Measurements from ENCODE around the gene KREMEN2.

Gene KREMEN2

DNA sequence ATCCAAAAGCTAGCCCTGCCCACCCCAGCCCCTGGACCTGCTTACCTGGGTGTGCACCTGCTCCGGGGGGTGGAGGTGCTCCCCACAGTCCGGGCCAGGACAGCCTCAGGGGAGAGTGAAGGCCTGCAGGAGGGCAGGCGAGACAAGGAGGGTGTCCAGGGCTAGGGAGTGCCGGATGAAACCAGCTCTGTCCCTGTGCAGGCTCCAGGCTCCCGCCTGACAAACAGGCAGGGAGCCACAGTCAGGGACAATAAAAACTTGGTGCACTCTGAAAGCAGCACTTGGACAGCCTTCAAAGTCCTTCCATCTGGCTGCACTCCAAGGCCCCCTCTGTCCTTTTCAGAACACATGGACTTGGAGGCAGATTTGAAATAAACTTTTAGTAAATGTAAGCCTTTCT is 9.0 kb downstream of the KREMEN2 start:
- TF ChIP-seq, protein P1, sequence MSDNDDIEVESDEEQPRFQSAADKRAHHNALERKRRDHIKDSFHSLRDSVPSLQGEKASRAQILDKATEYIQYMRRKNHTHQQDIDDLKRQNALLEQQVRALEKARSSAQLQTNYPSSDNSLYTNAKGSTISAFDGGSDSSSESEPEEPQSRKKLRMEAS (IDR thresholded peaks at IDR 0.05; ENCODE audit: low read depth, low read length) = no peak
- TF ChIP-seq POLR2A (IDR thresholded peaks at IDR 0.05; ENCODE audit: extremely low read depth, insufficient read length) (no peak), MYC (IDR thresholded peaks at IDR 0.05; ENCODE audit: low read depth, low read length) (no peak)
- TF ChIP-seq, protein P2, sequence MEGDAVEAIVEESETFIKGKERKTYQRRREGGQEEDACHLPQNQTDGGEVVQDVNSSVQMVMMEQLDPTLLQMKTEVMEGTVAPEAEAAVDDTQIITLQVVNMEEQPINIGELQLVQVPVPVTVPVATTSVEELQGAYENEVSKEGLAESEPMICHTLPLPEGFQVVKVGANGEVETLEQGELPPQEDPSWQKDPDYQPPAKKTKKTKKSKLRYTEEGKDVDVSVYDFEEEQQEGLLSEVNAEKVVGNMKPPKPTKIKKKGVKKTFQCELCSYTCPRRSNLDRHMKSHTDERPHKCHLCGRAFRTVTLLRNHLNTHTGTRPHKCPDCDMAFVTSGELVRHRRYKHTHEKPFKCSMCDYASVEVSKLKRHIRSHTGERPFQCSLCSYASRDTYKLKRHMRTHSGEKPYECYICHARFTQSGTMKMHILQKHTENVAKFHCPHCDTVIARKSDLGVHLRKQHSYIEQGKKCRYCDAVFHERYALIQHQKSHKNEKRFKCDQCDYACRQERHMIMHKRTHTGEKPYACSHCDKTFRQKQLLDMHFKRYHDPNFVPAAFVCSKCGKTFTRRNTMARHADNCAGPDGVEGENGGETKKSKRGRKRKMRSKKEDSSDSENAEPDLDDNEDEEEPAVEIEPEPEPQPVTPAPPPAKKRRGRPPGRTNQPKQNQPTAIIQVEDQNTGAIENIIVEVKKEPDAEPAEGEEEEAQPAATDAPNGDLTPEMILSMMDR (IDR thresholded peaks at IDR 0.05; ENCODE audit: low read depth, low read length) = no peak
- DNase-seq (ENCODE audit: low read depth) = no peak
- H3K4me3 ChIP-seq (ENCODE audit: low read depth, low read length) = no peak overlapping the region

DNA sequence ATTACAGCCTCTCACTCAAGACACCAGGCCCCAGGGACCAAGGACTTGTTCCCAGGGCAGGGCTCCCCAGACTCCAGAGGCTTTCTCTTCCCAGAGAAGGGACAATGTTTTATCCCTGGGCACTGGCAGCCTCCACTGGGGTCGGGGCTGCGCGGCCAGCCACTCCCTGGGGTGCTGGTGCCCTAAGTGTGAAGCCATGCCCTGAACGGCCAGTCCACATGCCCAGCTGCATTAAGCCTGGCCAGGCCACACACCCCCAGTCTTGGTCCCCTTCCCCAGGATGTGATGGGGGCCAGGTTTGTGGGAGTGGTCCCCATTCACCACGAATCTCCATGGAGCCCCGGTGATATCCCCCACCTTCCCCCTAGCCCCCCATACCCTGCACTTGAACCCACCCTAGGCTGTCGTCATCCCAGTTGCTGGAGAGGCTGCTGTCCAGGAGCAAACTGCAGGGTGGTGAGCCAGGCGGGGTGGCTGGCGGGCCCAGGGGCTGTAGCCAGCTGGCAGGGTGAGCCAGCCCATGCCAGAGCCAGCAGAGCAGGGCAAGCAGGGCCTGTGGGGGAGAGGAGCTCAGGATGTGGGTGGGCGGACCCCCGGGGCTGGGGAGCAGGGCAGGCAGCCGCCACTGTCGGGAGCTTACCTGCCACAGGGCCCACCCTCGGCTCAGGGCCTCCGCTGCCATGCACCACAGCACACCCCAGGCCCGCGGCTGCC is 9.7 kb downstream of the KREMEN2 start:
- no peak overlapping the region for H3K4me3 ChIP-seq (ENCODE audit: low read depth, low read length)
- TF ChIP-seq MYC (IDR thresholded peaks at IDR 0.05; ENCODE audit: low read depth, low read length) = no peak
- TF ChIP-seq, protein P1 (IDR thresholded peaks at IDR 0.05; ENCODE audit: low read depth, low read length) = no peak
- no peak for TF ChIP-seq POLR2A (IDR thresholded peaks at IDR 0.05; ENCODE audit: extremely low read depth, insufficient read length)
- TF ChIP-seq, protein P2 (IDR thresholded peaks at IDR 0.05; ENCODE audit: low read depth, low read length) = no peak
- no peak for DNase-seq (ENCODE audit: low read depth)

DNA sequence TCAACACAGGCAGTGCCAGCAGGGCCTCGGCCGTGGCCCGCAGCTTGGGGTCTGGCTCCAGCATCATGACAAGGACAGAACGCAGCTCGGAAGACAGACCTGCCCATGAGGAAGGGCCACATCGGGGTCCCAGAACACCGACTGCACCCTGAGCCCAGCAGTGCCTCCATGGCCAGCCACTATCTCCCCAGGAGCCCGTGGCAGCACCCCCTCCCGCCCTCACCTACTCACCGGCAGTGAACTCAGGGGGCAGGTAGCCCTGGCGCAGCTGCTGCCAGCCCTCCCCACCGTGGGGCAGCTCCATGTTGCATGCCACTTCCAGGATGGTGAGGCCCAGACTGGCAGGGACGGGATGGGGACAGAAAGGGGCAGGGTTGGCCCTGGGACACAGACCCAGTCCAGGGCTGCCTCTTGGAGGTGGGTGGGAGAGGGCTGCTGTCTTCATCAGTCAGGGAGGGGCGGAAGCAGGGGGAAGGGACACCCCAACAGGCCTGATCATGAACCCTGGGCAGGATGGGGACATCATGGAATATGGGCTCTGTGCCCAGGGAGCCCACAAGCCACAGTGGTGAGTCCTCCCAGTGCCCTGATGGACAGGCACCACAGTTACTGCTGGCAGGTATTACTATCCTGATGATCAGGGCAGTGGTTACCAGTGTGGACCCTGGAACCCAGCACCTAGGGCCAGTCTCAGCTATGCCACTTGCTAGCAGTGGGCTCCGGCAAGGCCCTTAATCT is 10.4 kb downstream of the KREMEN2 start:
- no peak for DNase-seq (ENCODE audit: low read depth)
- no peak overlapping the region for H3K4me3 ChIP-seq (ENCODE audit: low read depth, low read length)
- no peak for TF ChIP-seq MYC (IDR thresholded peaks at IDR 0.05; ENCODE audit: low read depth, low read length)
- no peak for TF ChIP-seq POLR2A (IDR thresholded peaks at IDR 0.05; ENCODE audit: extremely low read depth, insufficient read length)
- TF ChIP-seq, protein P2 (IDR thresholded peaks at IDR 0.05; ENCODE audit: low read depth, low read length) = no peak
- TF ChIP-seq, protein P1 (IDR thresholded peaks at IDR 0.05; ENCODE audit: low read depth, low read length) = no peak

DNA sequence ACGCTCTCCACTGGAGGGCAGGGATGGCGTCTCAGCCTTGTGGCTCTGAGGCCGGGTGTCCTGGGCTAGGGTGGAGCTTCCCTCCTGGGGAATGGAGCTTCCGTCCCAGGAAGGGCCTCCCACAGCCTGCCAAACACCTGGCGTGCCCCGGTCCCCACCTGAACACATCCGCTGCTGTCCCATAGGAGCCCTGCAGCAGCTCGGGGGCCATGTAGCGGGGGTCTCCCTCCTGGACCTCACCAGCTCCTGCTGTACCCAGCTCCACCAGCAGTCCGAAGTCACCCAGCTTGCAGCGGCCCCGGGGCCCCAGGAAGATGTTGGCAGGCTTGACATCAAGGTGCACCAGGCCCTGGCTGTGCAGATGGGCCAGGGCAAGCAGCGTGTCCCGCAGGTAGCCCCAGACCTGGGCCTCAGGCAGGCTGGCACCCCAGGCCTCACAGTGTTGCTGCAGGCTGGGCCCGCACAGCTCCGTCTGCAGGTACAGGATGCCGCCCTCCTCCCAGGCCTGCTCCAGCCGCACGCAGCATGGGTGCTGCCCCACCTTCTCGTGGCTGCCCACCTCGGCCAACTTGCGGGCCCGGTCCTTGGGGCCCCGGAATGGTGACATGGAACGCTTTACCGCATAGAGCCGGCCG is 11.2 kb downstream of the KREMEN2 start:
- TF ChIP-seq, protein P1 (IDR thresholded peaks at IDR 0.05; ENCODE audit: low read depth, low read length) = no peak
- TF ChIP-seq MYC (IDR thresholded peaks at IDR 0.05; ENCODE audit: low read depth, low read length) (no peak), POLR2A (IDR thresholded peaks at IDR 0.05; ENCODE audit: extremely low read depth, insufficient read length) (no peak)
- TF ChIP-seq, protein P2 (IDR thresholded peaks at IDR 0.05; ENCODE audit: low read depth, low read length) = no peak
- H3K4me3 ChIP-seq (ENCODE audit: low read depth, low read length) = no peak overlapping the region
- no peak for DNase-seq (ENCODE audit: low read depth)

DNA sequence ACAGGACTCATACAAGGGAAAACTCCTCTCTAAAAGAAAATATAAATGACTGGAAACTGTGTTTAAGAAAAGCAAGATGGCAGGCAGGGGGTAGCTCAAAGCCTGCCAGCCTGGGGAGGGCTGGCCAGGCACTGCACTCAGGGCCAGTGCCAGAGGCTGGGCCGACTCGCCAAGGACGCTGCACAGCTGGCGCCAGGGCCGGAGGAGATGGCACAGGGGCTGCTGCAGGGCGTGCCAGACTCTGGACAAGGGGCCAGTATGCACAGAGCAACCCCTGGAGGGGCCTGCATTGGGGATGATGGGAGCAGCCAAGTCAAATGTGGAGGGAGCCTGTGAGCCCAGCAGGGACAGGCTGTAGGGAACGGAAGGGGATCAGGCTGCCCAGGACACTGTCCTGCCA is 12.1 kb downstream of the KREMEN2 start:
- no peak for DNase-seq (ENCODE audit: low read depth)
- no peak overlapping the region for H3K4me3 ChIP-seq (ENCODE audit: low read depth, low read length)
- TF ChIP-seq POLR2A (IDR thresholded peaks at IDR 0.05; ENCODE audit: extremely low read depth, insufficient read length) (no peak), MYC (IDR thresholded peaks at IDR 0.05; ENCODE audit: low read depth, low read length) (no peak)
- TF ChIP-seq, protein P1 (IDR thresholded peaks at IDR 0.05; ENCODE audit: low read depth, low read length) = no peak
- TF ChIP-seq, protein P2 (IDR thresholded peaks at IDR 0.05; ENCODE audit: low read depth, low read length) = no peak

Measured in NB4 (cell line).